Adrenal gland (tissue), 5 donors: ENCODE measurements around the gene C19orf18.

Source experiments
- POLR2A ChIP-seq, 2 donors: fragments of 450-650 bp; IDR thresholded peaks; one replicate each; pipeline ENCODE4 v1.6.1; 2017; ENCODE audit warnings: antibody characterized with exemption in 2 of 2, mild to moderate bottlenecking in 2 of 2, moderate library complexity in 1 of 2
- TF ChIP-seq, protein P1 (sequence below), 6 experiments: fragments of 450-650 bp in 4 of 6; fragments of 200-600 bp in 2 of 6; sonication (generic) in 1 of 6; IDR thresholded peaks; 1 replicate in 5 of 6; 2 replicates in 1 of 6; pipeline versions ENCODE4 v1.5.1 to v1.8.0; 2016 to 2021; ENCODE audit warnings: antibody characterized with exemption in 6 of 6, mild to moderate bottlenecking in 2 of 6, moderate library complexity in 1 of 6
- donor health status: DM: no; HTN: no; CAD: no.

DNA sequence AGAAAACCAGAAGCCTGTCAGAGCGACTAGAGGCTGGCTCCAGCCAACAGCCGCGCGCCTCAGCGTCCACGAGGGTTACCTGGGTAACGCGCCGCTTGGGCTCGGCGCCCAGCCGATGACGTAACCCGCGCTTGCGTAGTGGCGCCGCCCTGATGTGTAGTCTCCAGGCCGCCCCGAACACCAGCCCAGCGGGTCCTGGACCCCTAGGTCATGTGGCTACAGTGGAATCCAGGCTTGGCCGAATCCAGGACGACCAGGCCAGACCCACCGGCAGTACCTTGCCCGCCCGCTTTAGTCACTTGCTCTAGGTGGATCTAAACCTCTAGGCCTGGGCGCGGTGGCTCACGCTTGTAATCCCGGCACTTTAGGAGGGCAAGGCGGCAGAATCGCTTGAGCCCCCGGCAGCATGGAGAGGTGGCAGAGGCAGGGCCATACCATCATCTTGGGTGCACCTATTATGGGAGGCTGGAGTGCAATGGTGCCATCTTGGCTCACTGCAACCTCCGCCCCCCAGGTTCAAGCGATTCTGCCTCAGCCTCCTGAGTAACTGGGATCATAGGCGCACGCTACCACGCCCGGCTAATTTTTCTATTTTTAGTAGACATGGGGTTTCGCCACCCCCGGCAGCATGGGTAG, 35.5 kb upstream of the C19orf18 start:
- no peak for TF ChIP-seq POLR2A (IDR thresholded peaks at IDR 0.05)
- TF ChIP-seq, protein P1, sequence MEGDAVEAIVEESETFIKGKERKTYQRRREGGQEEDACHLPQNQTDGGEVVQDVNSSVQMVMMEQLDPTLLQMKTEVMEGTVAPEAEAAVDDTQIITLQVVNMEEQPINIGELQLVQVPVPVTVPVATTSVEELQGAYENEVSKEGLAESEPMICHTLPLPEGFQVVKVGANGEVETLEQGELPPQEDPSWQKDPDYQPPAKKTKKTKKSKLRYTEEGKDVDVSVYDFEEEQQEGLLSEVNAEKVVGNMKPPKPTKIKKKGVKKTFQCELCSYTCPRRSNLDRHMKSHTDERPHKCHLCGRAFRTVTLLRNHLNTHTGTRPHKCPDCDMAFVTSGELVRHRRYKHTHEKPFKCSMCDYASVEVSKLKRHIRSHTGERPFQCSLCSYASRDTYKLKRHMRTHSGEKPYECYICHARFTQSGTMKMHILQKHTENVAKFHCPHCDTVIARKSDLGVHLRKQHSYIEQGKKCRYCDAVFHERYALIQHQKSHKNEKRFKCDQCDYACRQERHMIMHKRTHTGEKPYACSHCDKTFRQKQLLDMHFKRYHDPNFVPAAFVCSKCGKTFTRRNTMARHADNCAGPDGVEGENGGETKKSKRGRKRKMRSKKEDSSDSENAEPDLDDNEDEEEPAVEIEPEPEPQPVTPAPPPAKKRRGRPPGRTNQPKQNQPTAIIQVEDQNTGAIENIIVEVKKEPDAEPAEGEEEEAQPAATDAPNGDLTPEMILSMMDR (IDR thresholded peaks at IDR 0.05): no peak
